Stimulated activated naive B cell treated with anti-CD40 and anti-IgM and Interleukin-4, amounts not matched to agents 10 μg/mL and 1 μg/mL and 100 μg/mL, for 72 hours (primary cell): ENCODE data around the gene HOXD12.

Experiments used
- ATAC-seq, 2 donors: fragments of 150-1000 bp; cut with Tn5 transposase; replicated peaks; 2 replicates each; pipeline ENCODE4 v1.10.0; 2021; ENCODE audit warnings: moderate library complexity in 1 of 2
- DNase-seq: peaks from one replicate; pipeline ENCODE4 v3.0.0; 2021
- H3K27ac Mint-ChIP-seq: one replicate; pipeline ENCODE4 v1.8.0; 2022; ENCODE audit warnings: mild to moderate bottlenecking, mixed read lengths
- H3K27me3 Mint-ChIP-seq, 2 donors: one replicate each; pipeline ENCODE4 v1.8.0; 2022; ENCODE audit warnings: mixed read lengths in 2 of 2
- H3K36me3 Mint-ChIP-seq, 2 donors: one replicate each; pipeline ENCODE4 v1.8.0; 2022; ENCODE audit warnings: mixed read lengths in 2 of 2, mild to moderate bottlenecking in 1 of 2
- H3K4me1 Mint-ChIP-seq, 2 donors: one replicate each; pipeline ENCODE4 v1.8.0; 2022; ENCODE audit warnings: mixed read lengths in 2 of 2, mild to moderate bottlenecking in 1 of 2
- H3K4me3 Mint-ChIP-seq, 2 donors: one replicate each; pipeline ENCODE4 v1.8.0; 2022; ENCODE audit warnings: mild to moderate bottlenecking in 2 of 2, mixed read lengths in 2 of 2, moderate library complexity in 1 of 2
- H3K9me3 Mint-ChIP-seq, 2 donors: one replicate each; pipeline ENCODE4 v1.8.0; 2022; ENCODE audit warnings: mixed read lengths in 2 of 2, mild to moderate bottlenecking in 1 of 2

Gene HOXD12

DNA sequence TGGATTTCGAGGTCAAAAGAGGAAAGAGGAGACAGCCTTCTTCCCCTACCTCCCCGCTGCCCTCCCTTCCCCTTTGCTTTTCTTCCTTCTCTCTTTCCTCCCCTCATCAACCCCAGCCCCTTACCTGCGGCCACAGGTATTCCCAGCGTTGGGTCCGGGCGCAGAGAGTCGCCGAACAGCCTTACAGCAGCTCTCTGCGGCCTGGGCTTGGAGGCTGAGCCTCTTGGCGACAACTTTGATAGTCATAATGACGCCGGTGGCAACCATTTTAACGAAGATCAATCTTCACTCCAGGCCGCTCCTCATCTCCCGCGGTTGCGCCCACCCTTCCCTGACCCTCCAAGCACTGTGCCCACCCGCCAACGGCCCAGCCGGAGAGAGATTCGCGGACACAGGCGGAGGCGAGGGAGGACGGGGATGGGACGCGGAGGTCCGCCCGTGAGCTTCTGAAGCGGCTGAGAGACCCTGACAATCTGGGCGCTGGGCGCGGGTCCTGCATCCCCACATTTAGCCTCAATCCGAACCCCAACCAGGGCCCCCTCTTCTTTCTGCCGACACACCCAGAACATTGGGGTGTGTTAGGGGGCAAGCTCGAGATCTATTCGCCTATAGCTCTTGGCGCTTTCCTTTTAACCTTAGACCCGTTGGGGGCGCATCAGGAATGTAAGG lies 14.3 kb upstream of the HOXD12 start:
- Mint-ChIP-seq H3K4me1 (peaks cover 3 to 13% of the 10 kb centered on the region in 2 donors), H3K36me3 (peaks cover 9 to 11% of the 10 kb centered on the region in 2 donors), H3K9me3 (peaks cover 0 to 7% of the 10 kb centered on the region in 2 donors), H3K27me3 (peaks cover 76 to 85% of the 10 kb centered on the region in 2 donors), H3K4me3 (peak overlapping the region in 1 of 2 donors; percentile 56), H3K27ac (peak overlapping the region; percentile 90)
- DNase-seq, result no peak
- no peak for ATAC-seq

DNA sequence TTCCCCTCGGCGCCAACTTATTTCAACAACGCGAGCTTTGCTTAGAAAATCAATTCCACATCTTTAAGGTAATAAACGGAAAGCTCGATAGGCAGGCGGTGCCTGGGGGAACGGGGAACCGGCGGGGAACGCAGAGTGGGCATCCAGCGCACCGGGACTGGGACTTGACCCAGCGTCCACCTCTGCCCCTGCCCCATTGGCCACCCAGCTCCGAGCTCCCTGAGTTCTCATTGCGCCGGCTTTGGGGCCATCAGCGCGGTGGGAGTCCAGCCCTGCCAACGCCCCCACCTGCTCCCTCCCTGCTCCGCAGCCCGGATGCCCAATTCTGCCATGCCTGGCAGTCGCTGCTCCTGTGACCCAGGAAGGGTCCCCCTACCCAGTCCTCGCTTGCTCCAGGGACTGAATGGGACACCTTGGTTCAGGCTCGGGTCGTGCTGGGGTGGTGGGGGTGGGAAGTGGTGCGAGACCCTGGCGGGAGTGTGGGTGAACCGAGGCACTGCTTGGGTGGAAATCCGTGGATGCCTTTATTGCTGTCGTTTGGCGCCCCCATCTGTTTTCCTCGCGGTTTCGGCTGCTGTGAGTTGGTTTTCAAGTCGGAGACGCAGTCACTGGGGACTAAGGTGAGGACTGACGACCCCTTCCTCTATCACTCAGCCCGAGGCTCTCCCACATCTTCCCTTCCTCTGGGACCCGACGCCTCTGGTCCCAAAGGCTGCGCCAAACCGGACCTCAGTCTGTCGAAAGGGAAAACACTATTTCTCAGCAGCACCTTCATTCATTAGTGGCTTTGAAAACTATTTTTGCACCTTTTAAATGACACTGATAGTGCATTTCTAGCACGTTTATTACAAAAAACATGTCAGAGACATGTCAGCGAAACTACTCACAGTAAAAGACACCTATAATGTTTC lies 13.5 kb upstream of the HOXD12 start:
- Mint-ChIP-seq H3K9me3 (peaks cover 0 to 10% of the 10 kb centered on the region in 2 donors), H3K27me3 (peaks cover 76 to 85% of the 10 kb centered on the region in 2 donors), H3K27ac (peak overlapping the region; percentile 65), H3K36me3 (peaks cover 8 to 11% of the 10 kb centered on the region in 2 donors), H3K4me3 (no peak overlapping the region), H3K4me1 (peaks cover 3 to 13% of the 10 kb centered on the region in 2 donors)
- DNase-seq (no peak), ATAC-seq (no peak)

DNA sequence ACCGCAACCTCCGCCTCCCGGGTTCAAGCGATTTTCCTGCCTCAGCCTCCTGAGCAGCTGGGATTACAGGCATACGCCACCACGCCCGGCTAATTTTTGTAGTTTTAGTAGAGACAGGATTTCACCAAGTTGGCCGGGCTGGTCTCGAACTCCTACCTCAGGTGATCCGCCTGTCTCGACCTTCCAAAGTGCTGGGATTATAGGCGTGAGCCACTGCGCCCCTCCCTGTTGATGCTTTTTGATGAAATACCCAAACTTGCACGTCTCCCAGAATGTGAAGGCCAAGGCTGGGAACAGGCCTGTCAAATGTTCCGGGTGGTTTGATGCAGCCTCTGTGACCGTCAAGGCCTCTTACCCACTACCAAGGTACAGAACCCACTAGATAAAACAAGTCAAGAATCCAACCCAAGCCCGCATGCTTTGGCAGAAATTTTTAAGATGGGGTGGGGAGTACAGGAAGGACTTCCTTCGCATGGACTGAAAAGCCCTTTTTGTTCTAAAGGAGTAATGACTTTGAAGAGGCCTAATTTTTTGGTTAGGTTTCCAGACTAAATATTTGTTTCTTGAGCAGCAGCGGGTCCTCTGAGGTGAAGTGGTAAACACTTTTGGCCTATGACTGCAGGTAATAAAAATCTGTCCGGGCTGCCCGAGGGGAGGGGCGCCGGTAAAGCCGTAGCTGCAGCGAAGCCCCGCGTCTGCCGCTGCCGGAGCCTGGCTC lies 12.1 kb upstream of the HOXD12 start:
- H3K27ac Mint-ChIP-seq, result peak overlapping the region; percentile 88
- peaks cover 8 to 20% of the 10 kb centered on the region in 2 donors for H3K4me1 Mint-ChIP-seq
- H3K4me3 Mint-ChIP-seq, result no peak overlapping the region
- peaks cover 80 to 91% of the 10 kb centered on the region in 2 donors for H3K27me3 Mint-ChIP-seq
- DNase-seq, result no peak
- ATAC-seq, result no peak
- peaks cover 0 to 10% of the 10 kb centered on the region in 2 donors for H3K9me3 Mint-ChIP-seq
- peaks cover 8 to 11% of the 10 kb centered on the region in 2 donors for H3K36me3 Mint-ChIP-seq

DNA sequence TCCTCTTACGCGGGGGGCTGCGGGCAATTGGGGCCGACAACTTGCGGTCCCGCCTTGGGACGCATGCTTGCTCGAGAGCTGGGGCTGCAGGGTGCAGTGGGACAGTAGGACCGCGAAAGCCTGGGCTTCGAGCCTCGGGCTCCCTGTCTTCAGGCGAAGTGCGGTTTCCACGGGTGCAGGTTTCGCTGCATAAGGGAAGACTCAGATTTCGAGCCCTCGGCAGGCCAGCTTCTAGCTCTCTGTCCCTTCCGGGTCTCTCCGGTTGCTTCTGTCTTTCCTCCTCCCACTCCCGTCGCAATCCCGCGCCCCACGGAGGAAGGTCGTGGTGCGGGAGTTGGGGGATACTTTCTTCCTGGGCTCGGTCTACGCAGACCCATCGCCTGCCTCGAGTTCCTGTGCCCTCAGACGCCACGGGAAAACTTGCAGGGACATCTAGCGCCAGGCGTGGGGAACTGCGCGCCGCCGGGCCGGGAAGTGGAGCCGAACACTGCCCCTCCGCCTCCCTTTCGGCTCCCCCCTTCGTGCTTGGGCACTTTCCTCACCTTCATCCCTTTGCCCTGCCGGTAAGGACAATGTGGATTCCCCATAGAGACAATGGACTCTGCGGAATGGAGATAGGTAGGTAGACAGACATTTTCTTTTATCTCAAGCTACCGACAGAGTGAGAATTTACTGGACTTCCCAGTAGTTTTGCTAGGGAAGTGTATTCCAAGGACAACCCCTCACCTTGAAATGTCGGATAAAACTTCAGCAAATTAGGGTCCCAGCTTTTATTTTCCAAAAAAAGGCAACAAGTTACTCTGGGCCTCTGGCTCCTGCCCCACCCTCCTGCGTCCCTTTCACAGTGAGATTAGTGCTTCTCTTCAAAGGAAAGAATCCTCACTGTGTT lies 11.3 kb upstream of the HOXD12 start:
- ATAC-seq, result no peak
- H3K4me1 Mint-ChIP-seq, result peaks cover 8 to 15% of the 10 kb centered on the region in 2 donors
- H3K27ac Mint-ChIP-seq, result peak overlapping the region; percentile 88
- peaks cover 5 to 8% of the 10 kb centered on the region in 2 donors for H3K36me3 Mint-ChIP-seq
- H3K27me3 Mint-ChIP-seq, result peaks cover 77 to 89% of the 10 kb centered on the region in 2 donors
- no peak for DNase-seq
- H3K9me3 Mint-ChIP-seq, result peaks cover 0 to 7% of the 10 kb centered on the region in 2 donors
- H3K4me3 Mint-ChIP-seq, result peak overlapping the region; percentile 55 to 57

- Mint-ChIP-seq H3K27ac (no peak overlapping the region), H3K27me3 (peaks cover 78 to 89% of the 10 kb centered on the region in 2 donors), H3K4me3 (no peak overlapping the region), H3K36me3 (peaks cover 5 to 8% of the 10 kb centered on the region in 2 donors), H3K4me1 (peaks cover 10 to 14% of the 10 kb centered on the region in 2 donors), H3K9me3 (peaks cover 0 to 9% of the 10 kb centered on the region in 2 donors)
- DNase-seq (no peak), ATAC-seq (no peak)
Measured at GRCh38 chr2:176088937-176089842, 10.4 kb upstream of the HOXD12 start.

DNA sequence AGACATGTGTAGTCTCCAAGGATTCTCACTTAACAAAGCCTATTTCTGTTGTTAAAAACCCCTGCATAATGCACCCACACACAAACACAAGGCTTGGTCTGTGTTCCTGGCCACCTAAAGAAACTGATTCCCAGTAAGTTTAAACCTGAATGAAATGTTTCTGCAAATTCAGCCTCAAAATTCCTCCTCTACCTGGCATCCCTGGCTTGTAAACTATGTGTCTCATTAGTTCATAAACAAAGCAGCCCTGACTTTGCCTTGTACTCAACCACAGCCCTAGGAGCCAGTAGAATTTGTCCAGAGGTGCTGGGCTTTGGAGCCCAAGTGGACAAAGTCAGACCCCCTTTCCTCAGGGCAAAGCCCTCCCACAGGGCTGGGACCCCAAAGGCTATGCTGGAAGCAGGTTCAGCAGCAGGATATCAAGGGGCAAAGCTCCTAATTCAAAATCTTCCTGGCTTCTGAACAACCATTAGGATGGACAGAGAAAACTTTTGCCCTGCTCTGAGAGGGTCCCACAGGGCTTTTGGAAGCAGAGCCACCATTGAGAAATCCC lies 9.7 kb upstream of the HOXD12 start:
- Mint-ChIP-seq H3K27ac (no peak overlapping the region), H3K4me1 (peaks cover 10 to 14% of the 10 kb centered on the region in 2 donors), H3K36me3 (peaks cover 4 to 5% of the 10 kb centered on the region in 2 donors), H3K27me3 (peaks cover 78 to 89% of the 10 kb centered on the region in 2 donors), H3K9me3 (peaks cover 0 to 10% of the 10 kb centered on the region in 2 donors), H3K4me3 (no peak overlapping the region)
- ATAC-seq (no peak), DNase-seq (no peak)

DNA sequence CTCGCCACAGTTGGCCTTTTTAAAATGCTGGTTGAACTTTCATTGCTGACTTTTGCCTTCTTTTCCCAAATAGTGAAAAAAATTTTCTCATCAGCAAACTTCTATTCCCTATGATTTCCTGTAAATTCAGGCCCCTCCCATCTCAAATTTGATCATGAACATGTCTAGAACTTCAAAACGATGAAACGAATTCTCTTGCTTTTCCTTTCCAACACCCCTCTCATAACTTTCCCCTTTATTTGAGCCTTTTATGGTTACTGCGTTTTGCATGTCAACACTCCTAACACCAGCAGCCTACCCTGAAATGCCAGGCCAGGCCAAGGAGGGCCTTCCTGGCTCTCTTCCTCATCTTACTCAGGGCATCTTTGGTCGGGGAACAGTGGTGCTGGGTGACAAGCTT lies 8.7 kb upstream of the HOXD12 start:
- Mint-ChIP-seq H3K36me3 (peaks cover 0 to 5% of the 10 kb centered on the region in 2 donors), H3K4me3 (no peak overlapping the region), H3K27me3 (peaks cover 79 to 88% of the 10 kb centered on the region in 2 donors), H3K4me1 (peaks cover 8 to 14% of the 10 kb centered on the region in 2 donors), H3K27ac (peak overlapping the region; percentile 1), H3K9me3 (peaks cover 0 to 8% of the 10 kb centered on the region in 2 donors)
- DNase-seq (no peak), ATAC-seq (no peak)

GRCh38 chr2:176091329-176092258 lies 8.0 kb upstream of the HOXD12 start:
- Mint-ChIP-seq H3K4me3 (peak overlapping the region; percentile 4 to 60), H3K27ac (peak overlapping the region; percentile 84), H3K4me1 (peaks cover 10 to 16% of the 10 kb centered on the region in 2 donors)

DNA sequence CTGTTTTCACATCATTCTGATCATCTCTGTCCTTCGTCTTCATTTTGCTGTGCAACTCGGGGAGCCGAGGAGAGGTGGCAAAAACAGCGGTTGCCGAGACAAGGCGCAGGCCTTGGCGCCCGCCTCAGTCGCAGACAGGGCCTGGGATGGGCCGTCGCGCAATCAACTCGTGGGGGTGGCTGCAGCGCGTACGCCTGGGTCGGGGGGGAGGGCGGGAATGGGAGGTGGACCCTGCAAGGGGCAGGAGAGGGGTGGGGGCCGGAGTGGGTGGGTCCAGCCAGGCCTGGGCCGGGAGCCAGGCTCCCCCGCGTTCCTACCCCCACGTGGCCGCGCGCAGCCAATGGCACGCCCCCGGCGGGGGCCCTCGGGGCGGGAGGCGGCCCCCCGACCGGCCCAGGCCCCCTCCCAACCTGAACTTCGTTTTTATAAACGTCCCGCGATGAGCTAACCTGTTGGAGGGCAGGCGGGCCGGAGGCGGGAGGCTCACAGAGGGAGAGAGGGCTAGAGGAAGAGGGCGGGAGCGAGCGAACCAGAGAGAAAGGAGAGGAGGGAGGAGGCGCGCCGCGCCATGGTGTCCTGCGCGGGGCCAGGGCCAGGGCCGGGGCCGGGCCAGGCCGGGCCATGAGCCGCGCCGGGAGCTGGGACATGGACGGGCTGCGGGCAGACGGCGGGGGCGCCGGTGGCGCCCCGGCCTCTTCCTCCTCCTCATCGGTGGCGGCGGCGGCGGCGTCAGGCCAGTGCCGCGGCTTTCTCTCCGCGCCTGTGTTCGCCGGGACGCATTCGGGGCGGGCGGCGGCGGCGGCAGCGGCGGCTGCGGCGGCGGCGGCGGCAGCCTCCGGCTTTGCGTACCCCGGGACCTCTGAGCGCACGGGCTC lies 7.1 kb upstream of the HOXD12 start, which contains the start of gene HOXD13:
Gene HOXD13 (plus strand): TSS at position 452 of the 875 bp plus-strand sequence. CDS start 170 bp downstream, at position 622.
- H3K4me3 Mint-ChIP-seq, result peak within 1 kb of the TSS; percentile 30 to 66
- DNase-seq, result no peak
- ATAC-seq, result no peak
- peaks cover 0 to 6% of the 10 kb centered on the region in 2 donors for H3K9me3 Mint-ChIP-seq
- peaks cover 71 to 86% of the 10 kb centered on the region in 2 donors for H3K27me3 Mint-ChIP-seq
- peaks cover 0 to 5% of the 10 kb centered on the region in 2 donors for H3K36me3 Mint-ChIP-seq
- peaks cover 14 to 25% of the 10 kb centered on the region in 2 donors for H3K4me1 Mint-ChIP-seq
- peak within 1 kb of the TSS; percentile 84 for H3K27ac Mint-ChIP-seq

More at GRCh38 chr2:176091329-176092258, 8.0 kb upstream of the HOXD12 start:
- Mint-ChIP-seq H3K36me3 (peaks cover 0 to 5% of the 10 kb centered on the region in 2 donors), H3K9me3 (peaks cover 0 to 8% of the 10 kb centered on the region in 2 donors), H3K27me3 (peaks cover 74 to 86% of the 10 kb centered on the region in 2 donors)
- DNase-seq (no peak), ATAC-seq (no peak)

- ATAC-seq, result no peak
- peaks cover 0 to 5% of the 10 kb centered on the region in 2 donors for H3K36me3 Mint-ChIP-seq
- H3K9me3 Mint-ChIP-seq, result peaks cover 0 to 6% of the 10 kb centered on the region in 2 donors
- H3K4me1 Mint-ChIP-seq, result peaks cover 21 to 27% of the 10 kb centered on the region in 2 donors
- DNase-seq, result no peak
- peak overlapping the region; percentile 84 for H3K27ac Mint-ChIP-seq
- peaks cover 71 to 84% of the 10 kb centered on the region in 2 donors for H3K27me3 Mint-ChIP-seq
- H3K4me3 Mint-ChIP-seq, result peak overlapping the region; percentile 30 to 66
Measured at GRCh38 chr2:176093145-176093897, 6.3 kb upstream of the HOXD12 start.
